Skin of body (tissue), 2 donors: Measurements from ENCODE around the gene TFPT. TPM values are rescaled to one million over a fixed set of nuclear protein-coding genes. Genes with fewer than 3 reads are reported as not detected.
A peak's percentile ranks its signal among the peaks of the same experiment; 100 is the strongest.

Source experiments
- DNase-seq: peaks from one replicate; lab custom pipeline; 2025; lab: John Stamatoyannopoulos, UW
- total RNA-seq: library from RNA; depleted of rRNA; stranded (reverse); fragments of >200 nt; gene quantifications from one replicate; pipeline ENCODE4 v1.2.3, GENCODE V29; 2014

Gene TFPT, protein sequence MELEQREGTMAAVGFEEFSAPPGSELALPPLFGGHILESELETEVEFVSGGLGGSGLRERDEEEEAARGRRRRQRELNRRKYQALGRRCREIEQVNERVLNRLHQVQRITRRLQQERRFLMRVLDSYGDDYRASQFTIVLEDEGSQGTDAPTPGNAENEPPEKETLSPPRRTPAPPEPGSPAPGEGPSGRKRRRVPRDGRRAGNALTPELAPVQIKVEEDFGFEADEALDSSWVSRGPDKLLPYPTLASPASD
- total RNA-seq = 5.4 TPM

DNA sequence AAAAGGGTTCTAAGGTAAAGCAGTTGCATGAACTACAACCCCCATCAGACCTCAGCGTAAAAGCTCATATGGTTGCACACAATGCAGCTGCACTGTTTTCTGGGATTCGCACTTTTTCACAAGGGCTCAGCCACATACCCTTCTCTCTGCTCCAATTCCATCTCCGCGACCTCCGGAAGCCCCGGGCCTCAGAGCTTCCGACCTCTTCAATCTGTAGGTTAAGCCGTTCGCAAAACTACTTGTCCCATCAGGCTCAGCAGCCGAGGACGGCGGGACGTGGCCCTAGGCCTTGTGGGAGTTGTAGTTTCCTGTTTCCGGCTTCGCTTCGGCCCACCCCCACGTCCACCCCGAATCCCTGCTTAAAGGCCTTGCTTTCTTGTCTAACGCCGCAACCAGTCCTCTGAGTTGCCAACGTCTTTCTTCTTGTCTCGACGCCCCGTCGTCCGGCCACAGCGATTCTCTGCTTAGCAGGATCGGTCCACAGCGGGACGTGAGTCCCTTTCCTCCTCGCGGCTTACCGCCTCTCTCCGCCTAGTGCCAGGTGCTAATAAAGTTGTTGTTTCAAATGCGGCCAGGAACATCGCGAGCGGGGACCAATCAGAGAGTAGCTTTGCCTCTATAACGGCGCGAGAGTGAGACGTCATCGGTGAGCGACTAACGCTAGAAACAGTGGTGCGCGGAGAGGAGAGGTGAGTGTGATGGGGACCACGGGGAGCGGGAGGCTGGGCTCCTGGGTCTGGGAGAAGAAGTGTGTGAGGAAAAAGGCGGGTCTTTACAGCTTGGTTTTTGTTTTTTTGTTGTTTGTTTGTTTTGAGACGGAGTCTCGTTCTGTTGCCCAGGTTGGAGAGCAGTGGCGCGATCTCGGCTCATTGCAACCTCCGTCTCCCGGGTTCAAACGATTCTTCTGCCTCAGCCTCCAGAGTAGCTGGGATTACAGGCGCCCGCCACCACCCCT, at the start of gene TFPT, which contains the start of gene PRPF31:
TSS of gene TFPT (minus strand) at position 549 of the 955 bp plus-strand sequence. CDS start at position 161, 388 bp downstream.
TSS of gene PRPF31 (plus strand) at position 646 of the 955 bp plus-strand sequence. CDS start 2,525 bp downstream, outside the sequence.
- peak; percentile 97 for DNase-seq

DNA sequence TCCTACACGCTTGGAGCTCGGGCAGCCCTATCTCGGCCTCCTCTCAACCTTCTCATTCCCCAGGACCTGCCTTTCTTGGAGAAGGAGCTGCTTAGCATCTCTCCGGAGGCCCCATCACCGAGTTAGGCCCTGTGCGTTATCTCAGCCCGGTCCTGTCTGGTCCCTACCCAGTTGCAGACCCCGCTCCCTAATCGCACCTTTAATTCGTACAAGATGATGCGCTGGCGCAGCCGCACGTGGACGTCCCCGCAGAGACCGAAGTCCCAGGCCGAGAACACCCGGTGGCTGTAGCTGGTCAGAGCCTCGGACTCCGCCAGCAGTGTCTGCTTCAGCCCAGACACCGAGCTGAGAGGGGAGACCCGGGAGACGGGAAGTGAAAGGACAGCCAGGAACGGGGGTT, 49.8 kb upstream of the TFPT start:
- no peak for DNase-seq

DNA sequence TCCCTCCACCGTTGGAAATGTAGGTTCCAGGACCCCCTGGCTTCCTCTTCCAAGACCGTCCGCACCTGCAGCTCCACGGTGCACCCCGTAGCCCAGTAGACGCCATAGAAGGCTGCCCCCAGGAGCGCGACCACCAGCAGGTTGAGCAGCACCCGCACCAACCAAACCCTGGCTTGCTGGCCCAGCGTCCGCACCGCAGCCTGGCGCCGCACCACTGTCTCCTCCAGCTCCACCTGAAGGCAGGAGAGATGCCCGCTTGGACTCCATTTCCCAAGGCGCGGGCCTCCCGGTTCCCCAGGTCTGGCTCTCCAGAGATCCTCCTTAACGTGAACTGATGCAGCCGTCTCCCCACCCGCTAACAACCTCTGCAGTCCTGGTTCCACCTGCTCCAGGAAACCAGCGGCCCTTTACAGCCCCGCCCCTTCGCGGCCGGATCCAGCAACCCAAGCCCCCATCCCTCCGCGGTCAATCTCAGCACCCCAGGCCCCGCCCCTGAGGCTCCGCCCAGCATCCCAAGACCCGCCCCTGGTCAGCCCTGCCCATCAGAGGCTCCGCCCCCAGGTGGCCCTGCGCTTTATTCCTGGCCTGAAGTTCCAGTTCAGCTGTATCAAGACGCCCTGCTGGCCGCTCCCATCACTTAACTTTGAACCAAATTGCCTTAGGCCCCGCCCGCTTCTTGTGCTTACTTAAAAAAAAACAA, 49.1 kb upstream of the TFPT start:
- DNase-seq = no peak

DNA sequence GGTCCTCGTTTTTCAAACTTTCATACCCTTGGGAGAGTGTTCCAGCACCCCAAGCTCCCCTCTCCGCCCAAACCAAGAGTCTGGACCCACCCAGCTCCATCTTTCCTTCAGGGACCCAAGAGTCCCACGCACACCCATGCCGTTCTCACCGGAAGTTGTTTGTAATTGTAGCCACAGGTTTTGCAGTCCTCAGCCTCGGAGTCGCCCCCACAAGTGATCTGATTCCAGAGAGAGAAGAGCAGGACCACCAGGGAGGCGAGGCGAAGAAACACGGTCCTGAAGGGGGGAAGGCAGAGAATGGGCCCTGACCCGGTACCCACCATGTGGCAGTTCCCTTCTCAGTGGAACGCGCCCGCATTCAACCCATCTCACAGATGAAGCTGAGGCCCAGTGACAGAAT, 47.4 kb upstream of the TFPT start:
- DNase-seq = no peak

DNA sequence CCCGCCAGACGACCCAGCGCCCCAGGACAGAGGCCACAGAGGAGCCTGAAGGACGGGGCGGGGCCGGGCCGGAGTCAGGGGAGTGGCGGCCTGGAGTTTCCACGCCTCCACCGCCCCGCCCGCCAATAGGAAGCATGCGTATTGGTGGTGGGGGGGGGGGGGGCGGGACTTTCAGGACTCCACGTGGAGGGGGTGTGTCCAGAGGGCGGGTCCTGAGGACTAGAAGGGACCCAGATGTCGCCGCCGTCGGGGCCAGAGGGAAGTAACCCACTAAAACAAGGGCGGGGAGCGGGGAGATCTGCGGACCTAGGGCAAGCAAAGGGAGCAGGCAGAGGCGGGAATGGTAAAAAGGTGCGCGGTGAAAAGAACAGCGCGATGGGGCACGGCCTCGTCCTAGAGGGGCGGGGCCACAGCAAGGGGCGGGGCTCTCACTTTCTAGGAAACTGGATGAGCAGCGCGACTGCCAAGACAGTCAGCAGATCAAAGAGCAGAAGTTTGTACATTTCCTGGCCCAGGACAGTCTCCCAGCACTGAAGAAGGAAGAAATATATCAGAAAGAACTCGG, 46.9 kb upstream of the TFPT start:
- DNase-seq = no peak

DNA sequence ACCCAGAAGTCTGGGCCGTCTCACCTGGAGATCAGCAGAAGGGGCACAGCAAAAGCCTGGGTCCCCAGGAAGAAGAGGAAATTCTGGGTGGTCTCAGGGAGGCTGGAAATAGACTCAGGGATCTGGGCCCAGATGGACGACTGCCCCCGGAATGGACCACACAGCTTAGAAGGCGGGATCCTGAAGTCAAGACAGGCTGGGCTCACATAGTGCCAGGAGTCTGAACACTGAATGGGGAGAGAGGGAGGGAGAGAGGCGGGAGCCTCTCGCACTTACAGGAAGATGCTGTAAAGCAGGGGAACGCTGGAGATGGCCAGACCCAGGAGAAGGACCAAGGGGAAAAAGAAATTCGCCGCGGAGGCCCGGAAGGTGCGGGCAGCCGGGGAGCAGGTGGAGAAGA, 45.4 kb upstream of the TFPT start:
- no peak for DNase-seq

DNA sequence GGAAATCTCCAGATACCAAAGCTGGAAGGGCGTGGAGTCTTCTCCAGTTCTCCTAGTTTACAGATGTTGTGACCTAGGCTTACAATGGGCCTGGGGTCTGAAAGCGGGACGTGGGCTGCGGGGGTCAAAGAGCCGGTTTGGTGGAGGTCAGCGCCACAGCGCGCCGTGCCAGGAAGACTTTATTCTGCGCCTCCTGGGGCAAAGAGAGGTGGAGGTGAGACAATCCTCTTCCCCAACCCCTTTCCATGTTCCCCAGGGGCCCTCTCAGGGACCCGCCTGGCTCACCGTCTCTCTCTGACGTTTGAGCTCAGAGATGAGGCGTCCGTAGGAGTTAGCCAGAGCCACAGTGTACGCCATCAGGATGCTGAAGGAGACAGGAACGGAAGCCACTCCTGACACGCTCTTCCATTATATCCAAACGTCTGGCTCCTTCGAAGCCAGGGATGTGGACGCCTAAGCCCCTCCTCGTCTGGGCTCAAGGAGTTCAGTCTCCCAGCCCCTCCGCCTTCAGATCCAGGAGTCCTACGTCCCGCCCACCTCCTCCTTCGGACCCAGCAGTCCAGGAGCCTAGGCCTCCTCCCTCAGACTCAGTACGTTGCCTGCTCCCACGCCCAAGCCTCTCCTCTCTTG, 44.8 kb upstream of the TFPT start:
- no peak for DNase-seq

DNA sequence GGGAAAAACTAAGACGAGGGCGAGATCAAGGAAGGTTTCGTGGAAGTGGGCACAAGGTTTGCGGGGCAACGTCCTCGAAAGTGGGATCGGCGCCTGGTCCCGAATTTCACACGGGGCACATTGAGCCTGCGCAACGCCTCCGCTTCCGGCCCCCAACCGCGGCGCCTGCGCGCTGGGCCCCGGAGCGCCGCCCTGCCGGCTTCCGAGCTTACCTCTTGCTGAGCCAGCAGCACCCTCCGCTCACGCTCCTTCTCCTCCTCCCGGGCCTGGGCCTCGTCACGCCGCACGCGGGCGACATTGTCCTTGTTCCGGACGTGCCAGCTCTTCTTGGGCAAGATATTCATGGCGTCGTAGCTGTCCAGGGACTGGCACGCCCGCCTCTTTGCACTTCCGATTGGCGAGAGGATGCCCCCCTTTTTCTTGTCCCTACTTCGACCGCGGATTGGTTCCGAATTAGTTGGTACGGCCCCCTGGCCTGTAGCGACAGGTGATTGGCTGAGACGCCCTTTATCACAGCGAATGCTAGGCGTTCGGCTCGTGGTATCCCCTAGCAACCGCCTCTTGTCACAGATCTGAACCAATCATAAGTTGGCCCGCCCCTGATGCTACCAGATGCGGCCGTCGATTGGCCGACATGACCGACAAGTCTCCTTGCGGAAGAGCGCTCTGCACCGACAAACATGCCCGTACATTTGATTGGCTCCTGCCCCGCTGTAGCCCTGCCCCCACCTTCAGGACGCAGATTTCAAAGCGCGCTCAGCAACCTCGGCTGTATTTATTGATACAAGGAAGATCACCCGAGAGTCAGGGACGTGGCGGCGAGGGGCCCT, 44.1 kb upstream of the TFPT start, which contains the start of gene LENG1:
TSS of gene LENG1 (minus strand) at position 370 of the 830 bp plus-strand sequence. CDS start at position 344, 26 bp downstream.
- DNase-seq = peak; percentile 100

DNA sequence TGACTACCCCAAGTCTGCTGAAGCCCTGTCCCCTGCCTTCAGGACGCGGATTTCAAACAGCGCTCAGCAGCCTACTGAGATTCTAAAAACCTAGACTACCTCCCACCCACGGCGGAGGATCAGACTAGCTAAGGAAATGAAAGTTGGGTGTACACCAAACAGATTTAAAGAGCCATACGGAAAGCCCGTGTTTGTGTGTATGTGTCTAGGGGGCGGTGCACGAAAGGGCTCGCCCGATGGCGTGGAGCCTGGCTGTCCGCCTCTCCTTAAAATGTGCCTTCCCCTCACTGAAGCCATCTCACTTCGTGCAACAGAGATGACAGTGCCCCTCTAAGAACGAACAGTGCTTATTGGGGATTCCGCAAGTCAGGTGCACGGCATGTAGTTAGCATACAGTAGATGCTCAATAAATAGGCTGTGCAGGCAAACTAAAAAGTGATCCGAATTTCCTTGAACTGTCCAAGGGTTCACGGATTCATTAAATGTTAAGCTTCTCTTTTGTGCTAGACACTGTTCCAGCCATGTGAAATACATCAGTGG, 43.4 kb upstream of the TFPT start:
- peak; percentile 78 for DNase-seq

DNA sequence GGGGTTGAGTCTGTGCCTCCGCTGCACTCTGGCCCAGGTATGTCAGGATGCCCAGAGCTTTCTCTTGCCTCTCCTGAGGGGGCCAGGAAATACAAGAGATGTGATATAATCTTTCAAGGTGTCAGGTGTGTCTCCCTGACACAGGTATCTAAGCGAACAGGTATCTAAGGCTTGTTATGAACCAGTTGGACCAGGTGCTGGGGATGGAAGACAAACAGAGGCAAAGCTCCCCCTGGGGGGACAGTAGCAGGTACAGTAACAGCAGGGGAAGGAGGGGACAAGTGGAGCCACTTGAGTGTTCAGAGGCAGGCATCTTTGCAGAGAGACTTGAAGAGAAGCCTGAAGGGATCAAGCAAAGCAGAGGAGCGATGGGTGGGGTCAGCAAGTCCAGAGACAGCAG, 41.5 kb upstream of the TFPT start:
- DNase-seq = no peak

DNA sequence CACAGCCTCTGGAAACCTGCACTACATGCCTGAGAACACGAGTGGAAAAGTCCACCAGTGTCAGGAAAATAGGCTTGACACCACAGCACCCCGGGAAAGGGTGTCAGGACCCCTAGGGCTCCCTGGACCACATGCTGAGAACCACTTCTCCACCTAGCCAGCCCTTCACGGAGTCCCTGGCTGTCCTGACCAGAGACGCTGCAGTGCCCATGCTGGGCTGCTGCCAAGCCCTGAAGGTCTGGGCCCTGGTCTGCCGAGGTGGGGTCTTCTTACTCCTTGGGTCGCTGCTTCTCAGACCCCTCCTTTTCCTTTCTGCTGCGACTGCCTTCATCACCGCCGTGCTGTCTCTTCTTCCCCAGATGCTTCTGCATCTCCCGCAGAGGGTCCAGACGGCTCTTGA, 41.0 kb upstream of the TFPT start:
- no peak for DNase-seq

DNA sequence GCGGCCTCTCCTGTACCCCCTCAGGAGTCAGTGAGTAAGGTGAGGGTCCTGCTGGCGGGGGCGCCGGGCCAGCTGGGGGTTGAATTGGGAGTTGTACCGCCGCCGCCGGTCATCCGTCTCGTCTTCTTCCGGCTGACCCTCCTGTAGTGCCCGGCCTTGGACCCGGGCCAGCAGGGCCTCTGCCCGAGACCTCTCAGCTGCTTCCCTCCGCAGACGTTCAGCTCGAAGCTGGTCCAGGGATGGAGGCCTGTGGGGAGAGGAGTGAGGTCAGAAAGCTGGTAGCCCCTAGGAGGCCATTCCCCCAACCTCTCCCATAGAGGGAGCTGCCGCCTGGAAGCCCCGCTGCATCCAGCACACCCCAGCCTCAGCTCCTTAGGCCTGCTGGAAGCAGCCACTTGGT, 40.2 kb upstream of the TFPT start:
- no peak for DNase-seq

DNA sequence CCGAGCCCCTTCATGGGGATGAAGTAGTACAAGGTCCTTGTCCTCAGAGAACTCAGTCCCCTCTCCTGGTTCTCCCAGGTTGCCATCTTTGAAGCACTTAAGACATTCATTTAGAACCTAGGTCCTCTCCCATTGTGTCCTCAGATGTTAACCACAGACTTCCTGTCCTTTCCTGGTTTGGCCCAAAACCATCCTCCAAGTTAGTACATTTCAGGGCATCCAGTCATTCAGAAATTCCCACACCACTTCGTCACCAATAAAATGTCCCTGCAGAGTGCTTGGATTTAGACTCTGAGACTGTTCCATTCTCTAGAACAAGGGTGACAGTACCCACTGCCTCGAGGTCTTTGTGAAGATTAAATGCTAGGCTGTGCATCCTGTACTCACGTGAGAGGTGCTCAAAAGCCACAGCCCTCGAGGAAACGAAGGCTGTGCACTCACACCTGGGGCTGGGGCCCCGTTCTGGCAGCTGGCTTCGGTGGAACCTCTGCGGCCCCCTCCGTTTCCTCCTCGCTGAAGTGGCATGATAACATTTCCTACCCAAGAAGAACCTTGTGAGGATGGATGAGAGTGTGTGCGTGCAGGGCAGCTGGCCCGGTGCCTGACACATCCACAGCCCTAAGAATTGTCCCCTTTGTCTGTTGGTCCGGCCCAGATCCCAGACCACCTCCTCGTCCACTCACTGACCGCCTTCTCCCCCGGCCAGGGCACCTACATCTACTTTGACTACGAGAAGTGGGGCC, 39.3 kb upstream of the TFPT start:
- no peak for DNase-seq

DNA sequence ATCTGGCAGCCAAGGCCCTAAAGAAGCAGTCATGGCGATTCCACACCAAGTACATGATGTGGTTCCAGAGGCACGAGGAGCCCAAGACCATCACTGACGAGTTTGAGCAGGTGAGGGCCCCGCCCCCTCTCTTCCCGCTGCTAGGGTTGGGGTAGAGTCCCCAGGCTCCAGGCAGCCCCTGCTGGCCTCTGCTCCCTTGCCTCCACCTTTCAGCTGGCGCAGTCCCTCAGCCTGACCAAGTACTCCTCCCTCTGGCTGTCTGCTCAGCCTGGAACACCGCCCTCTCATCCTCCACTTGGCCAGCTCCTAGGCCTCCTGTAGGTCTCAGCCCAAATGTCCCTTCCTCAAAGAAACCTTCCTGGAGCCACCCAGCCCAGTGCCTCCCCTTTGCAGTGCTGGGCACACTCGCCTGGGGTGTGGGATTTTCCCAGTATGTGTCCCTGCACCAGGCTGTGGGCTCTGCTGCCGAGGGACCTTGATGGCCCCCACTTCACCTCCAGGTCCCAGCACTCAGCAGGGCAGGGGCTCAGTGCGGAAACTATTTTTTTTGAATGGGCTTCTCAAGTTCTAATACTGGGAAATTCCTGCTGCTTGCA, 38.4 kb upstream of the TFPT start:
- DNase-seq = no peak

DNA sequence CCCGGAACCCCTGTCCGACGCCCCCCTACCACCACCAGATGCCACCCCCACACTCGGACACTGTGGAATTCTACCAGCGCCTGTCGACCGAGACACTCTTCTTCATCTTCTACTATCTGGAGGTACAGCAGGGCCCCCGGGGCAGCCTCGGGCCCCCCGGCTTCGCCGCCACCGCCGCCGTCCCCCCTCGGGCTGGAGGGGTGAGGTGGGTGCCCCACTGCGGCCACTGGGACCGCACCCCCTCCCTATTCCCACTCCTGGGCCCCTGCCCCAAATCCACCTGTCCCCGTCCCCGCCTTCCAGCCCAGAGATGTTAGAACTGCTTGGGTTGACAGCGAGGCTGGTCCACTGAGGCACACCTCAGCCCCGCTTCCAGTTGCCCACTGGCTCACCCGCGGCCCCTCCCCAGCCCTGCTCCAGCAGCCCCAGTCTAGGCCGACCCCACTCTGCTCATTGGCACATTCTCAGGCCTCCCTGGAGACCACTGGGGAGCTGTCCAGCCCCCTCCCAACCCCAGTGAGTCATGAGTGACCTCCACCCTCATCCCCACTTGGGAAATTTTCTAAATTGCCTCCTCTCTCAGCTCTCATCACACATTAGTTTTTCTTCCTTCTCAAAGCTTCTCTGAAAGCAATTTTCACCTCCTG, 37.5 kb upstream of the TFPT start:
- no peak for DNase-seq

DNA sequence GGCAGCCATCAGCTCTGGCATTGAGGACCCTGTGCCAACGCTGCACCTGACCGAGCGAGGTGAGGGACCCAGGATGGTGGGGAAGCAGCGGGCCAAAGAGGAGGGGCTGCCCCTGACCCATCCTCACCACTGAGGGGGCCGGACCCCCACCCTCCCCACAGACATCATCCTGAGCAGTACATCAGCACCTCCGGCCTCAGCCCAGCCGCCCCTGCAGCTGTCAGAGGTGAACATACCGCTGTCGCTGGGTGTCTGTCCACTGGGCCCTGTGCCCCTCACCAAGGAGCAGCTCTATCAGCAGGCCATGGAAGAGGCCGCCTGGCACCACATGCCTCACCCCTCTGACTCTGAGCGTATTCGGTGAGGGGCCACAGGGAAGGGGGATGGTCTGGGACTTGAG, 36.8 kb upstream of the TFPT start:
- DNase-seq = no peak

DNA sequence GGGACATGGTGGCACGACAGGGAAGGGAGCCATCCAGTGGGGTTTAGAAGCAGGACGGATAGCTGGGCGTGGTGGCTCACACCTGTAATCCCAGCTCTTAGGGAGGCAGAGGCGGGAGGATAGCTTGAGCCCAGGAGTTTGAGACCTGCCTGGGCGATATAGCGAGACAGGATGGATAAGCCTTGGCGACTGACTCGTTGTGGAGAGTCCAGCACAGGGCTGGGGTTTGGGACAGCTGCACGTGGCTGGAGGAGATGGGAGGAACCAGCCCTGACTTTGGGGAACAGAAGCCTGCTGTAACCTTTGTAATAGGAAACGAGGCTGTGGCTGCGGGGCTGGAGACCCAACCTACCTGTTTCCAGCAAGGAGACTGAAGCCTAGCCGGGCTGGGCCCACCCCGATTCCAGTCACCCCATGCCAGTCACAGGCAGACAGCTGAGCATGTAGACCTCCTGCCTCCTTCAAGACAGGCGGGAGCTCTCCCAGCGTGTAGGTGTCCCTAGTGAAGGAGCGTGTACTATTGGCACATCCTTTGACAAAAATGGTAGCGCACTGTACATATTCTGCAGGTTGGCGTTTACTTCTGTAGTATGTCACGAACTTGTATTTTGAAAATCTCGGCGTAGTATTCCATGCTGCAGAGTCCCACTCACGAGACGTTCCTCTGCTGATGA, 36.0 kb upstream of the TFPT start:
- no peak for DNase-seq
